ENCODE measurements around the gene PRMT7. TPM values are rescaled to one million over a fixed set of nuclear protein-coding genes. Genes with fewer than 3 reads are reported as not detected.

The PRMT7 gene
- total and polyA plus RNA-seq, 8 donors, result 29.0 to 66.3 (median 52.6) TPM

DNA sequence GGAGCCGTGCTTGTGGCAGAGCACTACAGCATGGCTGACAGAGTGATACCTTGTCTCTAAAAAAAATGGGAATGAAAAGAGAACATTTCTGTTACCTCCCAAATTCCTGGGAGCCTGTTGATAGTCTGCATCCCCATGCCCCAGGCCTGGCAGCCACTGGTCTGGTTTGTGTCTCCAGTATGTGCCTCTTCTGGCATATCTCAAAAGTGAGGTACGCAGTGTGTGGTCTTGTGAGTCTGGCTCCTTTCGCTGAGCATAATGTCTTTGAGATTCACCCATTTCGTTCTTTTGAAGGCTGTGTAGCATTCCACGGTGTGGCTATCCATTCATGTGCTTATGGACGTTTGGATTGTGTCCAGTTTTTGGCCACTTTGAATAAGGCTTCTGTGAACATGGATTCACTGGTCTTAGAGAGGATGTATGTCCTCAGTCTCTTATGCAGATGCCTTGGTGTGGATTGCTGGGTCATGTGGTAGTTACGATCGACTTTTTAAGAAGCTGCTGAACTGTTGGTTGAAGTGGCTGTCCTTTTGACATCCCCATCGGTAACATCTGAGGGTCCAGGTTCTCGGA lies 39.1 kb downstream of the PRMT7 start:
- Histone ChIP-seq H3K4me3 (no peak overlapping the region), H3K36me3 (peaks cover 0 to 98% of the 10 kb centered on the region in 2 donors), H3K9me3 (no peaks in the 10 kb centered on the region), H3K27me3 (no peaks in the 10 kb centered on the region), H3K27ac (no peak overlapping the region), H3K4me1 (no peaks in the 10 kb centered on the region)
- ATAC-seq (no peak), DNase-seq (no peak)
- intact Hi-C loops (cut with DNase I), result no loop called here
- TF ChIP-seq, protein P1, sequence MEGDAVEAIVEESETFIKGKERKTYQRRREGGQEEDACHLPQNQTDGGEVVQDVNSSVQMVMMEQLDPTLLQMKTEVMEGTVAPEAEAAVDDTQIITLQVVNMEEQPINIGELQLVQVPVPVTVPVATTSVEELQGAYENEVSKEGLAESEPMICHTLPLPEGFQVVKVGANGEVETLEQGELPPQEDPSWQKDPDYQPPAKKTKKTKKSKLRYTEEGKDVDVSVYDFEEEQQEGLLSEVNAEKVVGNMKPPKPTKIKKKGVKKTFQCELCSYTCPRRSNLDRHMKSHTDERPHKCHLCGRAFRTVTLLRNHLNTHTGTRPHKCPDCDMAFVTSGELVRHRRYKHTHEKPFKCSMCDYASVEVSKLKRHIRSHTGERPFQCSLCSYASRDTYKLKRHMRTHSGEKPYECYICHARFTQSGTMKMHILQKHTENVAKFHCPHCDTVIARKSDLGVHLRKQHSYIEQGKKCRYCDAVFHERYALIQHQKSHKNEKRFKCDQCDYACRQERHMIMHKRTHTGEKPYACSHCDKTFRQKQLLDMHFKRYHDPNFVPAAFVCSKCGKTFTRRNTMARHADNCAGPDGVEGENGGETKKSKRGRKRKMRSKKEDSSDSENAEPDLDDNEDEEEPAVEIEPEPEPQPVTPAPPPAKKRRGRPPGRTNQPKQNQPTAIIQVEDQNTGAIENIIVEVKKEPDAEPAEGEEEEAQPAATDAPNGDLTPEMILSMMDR (IDR thresholded peaks at IDR 0.05), result no peak

DNA sequence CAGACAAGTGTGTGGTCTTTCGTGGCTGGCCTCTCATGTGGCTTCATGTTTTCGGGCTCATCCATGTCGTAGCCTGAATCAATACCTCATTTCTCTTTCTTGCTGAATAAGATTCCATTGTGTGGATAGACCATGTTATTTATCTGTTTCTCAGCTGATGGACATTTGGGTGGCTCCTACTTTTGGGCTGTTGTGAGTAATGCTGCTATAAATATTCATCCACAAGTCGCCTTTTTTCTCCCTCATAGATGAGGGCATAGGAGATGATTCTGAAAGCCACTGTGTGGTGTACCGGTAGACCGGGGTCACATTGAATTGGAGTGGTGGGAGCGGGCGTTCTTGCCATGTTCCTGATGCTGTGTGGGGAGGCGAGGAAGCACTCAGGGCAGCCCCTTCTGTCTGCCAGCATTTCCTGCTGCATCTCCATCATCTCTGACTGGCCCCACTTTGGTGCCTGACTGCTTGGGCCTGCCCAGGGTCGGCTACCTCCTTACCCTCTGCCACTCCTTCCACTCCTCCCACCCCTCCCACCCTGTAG lies 40.1 kb downstream of the PRMT7 start:
- Histone ChIP-seq H3K4me1 (peaks cover 0 to 7% of the 10 kb centered on the region in 2 donors), H3K27me3 (no peaks in the 10 kb centered on the region), H3K9me3 (no peaks in the 10 kb centered on the region), H3K36me3 (peaks cover 0 to 98% of the 10 kb centered on the region in 2 donors), H3K27ac (no peak overlapping the region), H3K4me3 (no peak overlapping the region)
- TF ChIP-seq, protein P1 (IDR thresholded peaks at IDR 0.05), result no peak
- intact Hi-C loops (cut with DNase I), result no loop called here
- ATAC-seq (no peak), DNase-seq (peak in 1 of 4 donors; percentile 29)

DNA sequence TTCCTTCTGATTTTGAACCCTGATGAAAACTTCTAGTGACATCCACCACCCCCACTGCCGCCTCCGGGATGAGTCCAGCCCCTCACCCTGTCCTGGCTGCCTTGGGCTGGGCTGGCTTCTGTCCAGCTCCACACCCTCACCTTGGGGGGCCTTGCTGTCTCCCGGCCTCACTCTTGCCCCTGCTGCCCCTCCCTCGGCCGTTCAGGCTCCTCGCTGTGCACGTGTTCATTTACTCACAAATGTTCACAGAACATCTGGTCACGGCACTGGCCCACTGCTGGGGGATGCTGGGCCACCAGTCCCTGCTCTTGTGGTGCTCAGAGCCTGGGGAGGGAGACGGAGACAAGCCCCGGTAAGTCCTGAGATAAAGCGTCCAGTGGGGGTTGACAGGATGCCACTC lies 40.6 kb downstream of the PRMT7 start:
- Histone ChIP-seq H3K27me3 (no peaks in the 10 kb centered on the region), H3K36me3 (peaks cover 0 to 98% of the 10 kb centered on the region in 2 donors), H3K4me3 (no peak overlapping the region), H3K4me1 (peaks cover 0 to 13% of the 10 kb centered on the region in 2 donors), H3K27ac (no peak overlapping the region), H3K9me3 (no peaks in the 10 kb centered on the region)
- intact Hi-C loops (cut with DNase I), result no loop called here
- TF ChIP-seq, protein P1 (IDR thresholded peaks at IDR 0.05), result no peak
- DNase-seq, result peak in 1 of 4 donors; percentile 55
- ATAC-seq, result no peak

DNA sequence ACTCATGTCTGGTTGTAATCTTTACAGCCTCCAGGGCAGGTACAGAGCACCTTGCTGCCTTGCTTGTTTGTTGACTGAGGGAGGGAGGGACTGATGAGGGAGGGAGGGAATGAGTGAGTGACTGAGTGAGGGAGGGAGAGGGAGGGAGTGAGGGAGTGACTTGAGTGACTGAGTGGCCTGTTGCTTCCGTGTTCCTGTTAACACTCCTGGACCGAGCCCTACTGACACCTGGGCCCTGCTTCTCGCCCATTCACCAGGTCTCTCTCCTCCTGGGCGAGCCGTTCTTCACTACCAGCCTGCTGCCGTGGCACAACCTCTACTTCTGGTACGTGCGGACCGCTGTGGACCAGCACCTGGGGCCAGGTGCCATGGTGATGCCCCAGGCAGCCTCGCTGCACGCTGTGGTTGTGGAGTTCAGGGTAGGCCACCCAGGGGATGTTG lies 41.2 kb downstream of the PRMT7 start:
- intact Hi-C loops (cut with DNase I), result no loop called here
- peak in 1 of 4 donors; percentile 70 for DNase-seq
- Histone ChIP-seq H3K27ac (no peak overlapping the region), H3K4me1 (peaks cover 0 to 17% of the 10 kb centered on the region in 2 donors), H3K27me3 (no peaks in the 10 kb centered on the region), H3K4me3 (no peak overlapping the region), H3K9me3 (no peaks in the 10 kb centered on the region), H3K36me3 (peaks cover 0 to 98% of the 10 kb centered on the region in 2 donors)
- TF ChIP-seq, protein P1 (IDR thresholded peaks at IDR 0.05), result no peak
- ATAC-seq, result peak; percentile 92

DNA sequence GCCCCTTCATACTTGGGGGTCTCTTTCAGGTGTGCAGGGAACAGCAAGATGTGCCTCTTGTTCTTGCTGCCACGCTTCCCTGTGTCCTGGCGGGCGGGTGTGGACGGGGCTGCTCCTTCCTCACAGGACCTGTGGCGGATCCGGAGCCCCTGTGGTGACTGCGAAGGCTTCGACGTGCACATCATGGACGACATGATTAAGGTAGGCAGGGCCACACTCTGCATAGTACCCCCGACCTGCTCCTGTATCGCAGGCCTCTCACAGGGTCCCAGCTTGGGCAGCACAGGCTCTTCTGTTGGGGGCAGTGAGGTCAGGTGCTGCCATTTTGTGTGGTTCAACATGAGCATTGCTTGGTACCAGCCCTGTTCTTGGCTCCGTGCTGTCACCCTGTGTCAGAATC lies 42.5 kb downstream of the PRMT7 start:
- H3K9me3 ChIP-seq, result no peaks in the 10 kb centered on the region
- intact Hi-C loops (cut with DNase I), result no loop called here
- peaks cover 0 to 17% of the 10 kb centered on the region in 2 donors for H3K4me1 ChIP-seq
- H3K27me3 ChIP-seq, result no peaks in the 10 kb centered on the region
- no peak overlapping the region for H3K27ac ChIP-seq
- TF ChIP-seq, protein P1 (IDR thresholded peaks at IDR 0.05), result no peak
- no peak for ATAC-seq
- no peak overlapping the region for H3K4me3 ChIP-seq
- DNase-seq, result peak in 1 of 4 donors; percentile 54
- H3K36me3 ChIP-seq, result peaks cover 0 to 98% of the 10 kb centered on the region in 2 donors
